Smooth muscle cell (in vitro differentiated cells): ENCODE data around the gene C1orf167. TPM values are rescaled to one million over a fixed set of nuclear protein-coding genes. Genes with fewer than 3 reads are reported as not detected.

ENCODE experiments used
- DNase-seq: peaks from one replicate; lab custom pipeline; 2025; ENCODE audit not compliant: unreplicated experiment; lab: John Stamatoyannopoulos, UW
- H2AFZ ChIP-seq: fragments of 200-600 bp; sonication (generic); 2 replicates; pipeline ENCODE4 v1.6.0; 2016; ENCODE audit warnings: antibody characterized with exemption, low read depth, mild to moderate bottlenecking
- H3F3A ChIP-seq: fragments of 200-600 bp; sonication (generic); 2 replicates; pipeline ENCODE4 v1.6.0; 2017; ENCODE audit warnings: antibody characterized with exemption, low read depth
- H3K27ac ChIP-seq: fragments of 200-600 bp; sonication (generic); 2 replicates; pipeline ENCODE4 v1.5.1; 2016; ENCODE audit warnings: low read depth, mild to moderate bottlenecking
- H3K27me3 ChIP-seq: fragments of 200-600 bp; sonication (generic); 2 replicates; pipeline ENCODE4 v1.6.1; 2016; ENCODE audit warnings: low read depth, mild to moderate bottlenecking
- H3K36me3 ChIP-seq: fragments of 200-600 bp; sonication (generic); 2 replicates; pipeline ENCODE4 v1.5.1; 2016; ENCODE audit warnings: low read depth
- H3K4me1 ChIP-seq: fragments of 200-600 bp; sonication (generic); 2 replicates; pipeline ENCODE4 v1.5.1; 2016; ENCODE audit warnings: low read depth
- H3K4me2 ChIP-seq: fragments of 200-600 bp; sonication (generic); 2 replicates; pipeline ENCODE4 v1.6.0; 2016; ENCODE audit warnings: mild to moderate bottlenecking
- H3K4me3 ChIP-seq: fragments of 200-600 bp; sonication (generic); 2 replicates; pipeline ENCODE4 v1.5.1; 2016; ENCODE audit warnings: mild to moderate bottlenecking
- H3K79me2 ChIP-seq: fragments of 200-600 bp; sonication (generic); 2 replicates; pipeline ENCODE4 v1.6.0; 2016; ENCODE audit warnings: low read depth, mild to moderate bottlenecking
- H3K9ac ChIP-seq: fragments of 200-600 bp; sonication (generic); 2 replicates; pipeline ENCODE4 v1.6.0; 2016; ENCODE audit warnings: low read depth
- H3K9me3 ChIP-seq: fragments of 200-600 bp; sonication (generic); replicated peaks from 2 replicates; pipeline ENCODE4 v1.5.1; 2016; ENCODE audit warnings: low read depth
- H4K20me1 ChIP-seq: fragments of 200-600 bp; sonication (generic); 2 replicates; pipeline ENCODE4 v1.6.0; 2016; ENCODE audit warnings: low read depth
- CTCF ChIP-seq: fragments of 200-600 bp; sonication (generic); IDR thresholded peaks from 2 replicates; pipeline ENCODE4 v1.5.1; 2017; ENCODE audit warnings: borderline replicate concordance, mild to moderate bottlenecking, antibody characterized with exemption; ENCODE audit not compliant: insufficient read depth, poor library complexity, severe bottlenecking
- WGBS: methylation state at CpG from one replicate; pipeline ENCODE4 v1.1.7; 2016; ENCODE audit warnings: low lambda C conversion rate; 5-methylcytosine and 5-hydroxymethylcytosine counted together
- polyA plus RNA-seq: library from polyadenylated mRNA; unstranded; fragments of >200 nt; fragmentation: Nextera tagmentation; extraction: Ambion mirVana; gene quantifications from 2 replicates; pipeline ENCODE4 v1.2.1, GENCODE V29; 2016
- total RNA-seq: library from RNA; depleted of rRNA; stranded (reverse); fragments of >200 nt; gene quantifications from 2 replicates; pipeline ENCODE4 v1.2.3, GENCODE V29; 2014

Gene C1orf167
- total and polyA plus RNA-seq, 2 experiments from 2014 or later, result 0.70 TPM; not detected in 1

GRCh38 chr1:11720525-11720924, 41.5 kb upstream of the C1orf167 start:
- H3K27me3 ChIP-seq, result no peaks in the 10 kb centered on the region
- no peaks in the 10 kb centered on the region for H4K20me1 ChIP-seq
- no peaks in the 10 kb centered on the region for H3K4me1 ChIP-seq
- no peak overlapping the region for H2AFZ ChIP-seq
- TF ChIP-seq CTCF, result no peak
- H3K9me3 ChIP-seq, result no peaks in the 10 kb centered on the region
- H3K79me2 ChIP-seq, result no peaks in the 10 kb centered on the region
- WGBS, result 90% methylated on average over 4 of the region's 4 CpGs
- no peaks in the 10 kb centered on the region for H3F3A ChIP-seq
- no peaks in the 10 kb centered on the region for H3K36me3 ChIP-seq
- DNase-seq, result no peak
- no peak overlapping the region for H3K4me2 ChIP-seq
- no peak overlapping the region for H3K27ac ChIP-seq
- H3K9ac ChIP-seq, result no peak overlapping the region
- no peak overlapping the region for H3K4me3 ChIP-seq

GRCh38 chr1:11721311-11721710, 40.7 kb upstream of the C1orf167 start:
- H4K20me1 ChIP-seq, result no peaks in the 10 kb centered on the region
- no peaks in the 10 kb centered on the region for H3K9me3 ChIP-seq
- 78% methylated on average over 4 of the region's 4 CpGs for WGBS
- no peaks in the 10 kb centered on the region for H3K4me1 ChIP-seq
- H3K27ac ChIP-seq, result no peak overlapping the region
- H3F3A ChIP-seq, result no peaks in the 10 kb centered on the region
- H3K36me3 ChIP-seq, result no peaks in the 10 kb centered on the region
- no peak overlapping the region for H3K9ac ChIP-seq
- no peak overlapping the region for H3K4me3 ChIP-seq
- DNase-seq, result no peak
- no peaks in the 10 kb centered on the region for H3K79me2 ChIP-seq
- H3K27me3 ChIP-seq, result no peaks in the 10 kb centered on the region
- no peak overlapping the region for H3K4me2 ChIP-seq
- no peak overlapping the region for H2AFZ ChIP-seq
- no peak for TF ChIP-seq CTCF

- 38% methylated on average over 2 of the region's 2 CpGs for WGBS
- Histone ChIP-seq H3K9ac (no peak overlapping the region), H3K9me3 (no peaks in the 10 kb centered on the region), H3K4me2 (no peak overlapping the region), H3K27ac (no peak overlapping the region), H3K27me3 (no peaks in the 10 kb centered on the region), H4K20me1 (no peaks in the 10 kb centered on the region), H2AFZ (no peak overlapping the region), H3K36me3 (no peaks in the 10 kb centered on the region), H3K79me2 (no peaks in the 10 kb centered on the region), H3F3A (no peaks in the 10 kb centered on the region), H3K4me3 (no peak overlapping the region), H3K4me1 (no peaks in the 10 kb centered on the region)
- no peak for TF ChIP-seq CTCF
- DNase-seq, result no peak
These were observed 39.5 kb upstream of the C1orf167 start for GRCh38 chr1:11722538-11722937.

- WGBS, result 83% methylated on average over 5 of the region's 5 CpGs
- no peaks in the 10 kb centered on the region for H3K79me2 ChIP-seq
- peaks cover 5% of the 10 kb centered on the region for H3K4me1 ChIP-seq
- no peak overlapping the region for H3K9ac ChIP-seq
- no peaks in the 10 kb centered on the region for H3K36me3 ChIP-seq
- H2AFZ ChIP-seq, result no peak overlapping the region
- H3F3A ChIP-seq, result no peaks in the 10 kb centered on the region
- DNase-seq, result no peak
- TF ChIP-seq CTCF, result no peak
- H3K4me2 ChIP-seq, result no peak overlapping the region
- no peaks in the 10 kb centered on the region for H4K20me1 ChIP-seq
- H3K27me3 ChIP-seq, result no peaks in the 10 kb centered on the region
- H3K27ac ChIP-seq, result no peak overlapping the region
- H3K9me3 ChIP-seq, result no peaks in the 10 kb centered on the region
- no peak overlapping the region for H3K4me3 ChIP-seq
These were observed 36.4 kb upstream of the C1orf167 start for GRCh38 chr1:11725616-11726015.
